OCI-LY3 (cell line): ENCODE measurements around the gene PCMT1.
A peak's percentile ranks its signal among the peaks of the same experiment; 100 is the strongest.

Experiments
- H2AFZ ChIP-seq: fragments of 200-600, 300-600 bp; shearing (Covaris generic); 2 replicates; pipeline ENCODE4 v1.6.0; 2014; ENCODE audit warnings: antibody characterized with exemption, low read depth, low read length
- H3K27ac ChIP-seq: fragments of 200-600, 300-600 bp; sonication (generic); 2 replicates; pipeline ENCODE4 v1.5.1; 2014; ENCODE audit warnings: mild to moderate bottlenecking, low read length, moderate library complexity, mixed read lengths
- H3K27me3 ChIP-seq: fragments of 200-600, 300-600 bp; sonication (generic); 2 replicates; pipeline ENCODE4 v1.6.1; 2014; ENCODE audit warnings: low read depth, low read length, mixed read lengths
- H3K36me3 ChIP-seq: fragments of 200-600, 300-600 bp; sonication (generic); replicated peaks from 2 replicates; pipeline ENCODE3; 2014; ENCODE audit warnings: low read depth, low read length, mixed read lengths
- H3K4me1 ChIP-seq: fragments of 300-600, 200-600 bp; sonication (generic); 2 replicates; pipeline ENCODE4 v1.6.1; 2014; ENCODE audit warnings: low read length, mixed read lengths
- H3K4me2 ChIP-seq: fragments of 200-600, 300-600 bp; sonication (generic); 2 replicates; pipeline ENCODE4 v1.6.1; 2014; ENCODE audit warnings: low read length, mixed read lengths
- H3K4me3 ChIP-seq: fragments of 300-600, 200-600 bp; sonication (generic); 2 replicates; pipeline ENCODE4 v1.5.1; 2014; ENCODE audit warnings: antibody characterized with exemption, mild to moderate bottlenecking, low read length, moderate library complexity
- H3K79me2 ChIP-seq: fragments of 300-600, 200-600 bp; shearing (Covaris generic); 2 replicates; pipeline ENCODE4 v1.6.1; 2014; ENCODE audit warnings: mild to moderate bottlenecking, low read length, mixed read lengths
- H3K9ac ChIP-seq: fragments of 300-600, 200-600 bp; shearing (Covaris generic); 2 replicates; pipeline ENCODE4 v1.6.0; 2014; ENCODE audit warnings: mild to moderate bottlenecking, low read length, moderate library complexity
- H3K9me3 ChIP-seq: fragments of 200-600, 300-600 bp; shearing (Covaris generic); 2 replicates; pipeline ENCODE4 v1.6.1; 2014; ENCODE audit warnings: low read length, mixed read lengths; ENCODE audit not compliant: insufficient read depth
- H4K20me1 ChIP-seq: fragments of 200-600, 300-600 bp; sonication (generic); 2 replicates; pipeline ENCODE4 v1.6.1; 2016; ENCODE audit warnings: low read length, mixed read lengths; ENCODE audit not compliant: insufficient read depth
- CTCF ChIP-seq: fragments of 200-600, 300-600 bp; sonication (generic); IDR thresholded peaks from 2 replicates; pipeline ENCODE4 v1.5.1; 2014; ENCODE audit warnings: antibody characterized with exemption, low read length, low read depth
- EZH2phosphoT487 ChIP-seq: fragments of 200-600 bp; shearing (Covaris generic); IDR thresholded peaks from 2 replicates; pipeline ENCODE4 v1.6.1; 2018; ENCODE audit warnings: antibody characterized with exemption, mixed run types, low read depth

Gene PCMT1

GRCh38 chr6:149723262-149723661, 26.3 kb upstream of the PCMT1 start:
- no peak overlapping the region for H2AFZ ChIP-seq
- H3K36me3 ChIP-seq = peaks cover 4% of the 10 kb centered on the region
- H3K79me2 ChIP-seq = peaks cover 5% of the 10 kb centered on the region
- TF ChIP-seq CTCF (no peak), EZH2phosphoT487 (no peak)
- H3K4me1 ChIP-seq = peaks cover 5% of the 10 kb centered on the region
- no peaks in the 10 kb centered on the region for H3K27me3 ChIP-seq
- no peak overlapping the region for H3K27ac ChIP-seq
- no peaks in the 10 kb centered on the region for H4K20me1 ChIP-seq
- H3K4me3 ChIP-seq = no peak overlapping the region
- H3K4me2 ChIP-seq = no peak overlapping the region
- no peaks in the 10 kb centered on the region for H3K9me3 ChIP-seq
- no peak overlapping the region for H3K9ac ChIP-seq

GRCh38 chr6:149723771-149724417, 25.6 kb upstream of the PCMT1 start:
- TF ChIP-seq CTCF = peak; percentile 56
- no peak for TF ChIP-seq EZH2phosphoT487
- H2AFZ ChIP-seq = no peak overlapping the region
- no peaks in the 10 kb centered on the region for H3K9me3 ChIP-seq
- H3K9ac ChIP-seq = no peak overlapping the region
- H3K4me2 ChIP-seq = no peak overlapping the region
- H3K79me2 ChIP-seq = no peaks in the 10 kb centered on the region
- no peak overlapping the region for H3K27ac ChIP-seq
- H3K4me1 ChIP-seq = no peaks in the 10 kb centered on the region
- no peak overlapping the region for H3K4me3 ChIP-seq
- no peaks in the 10 kb centered on the region for H4K20me1 ChIP-seq
- peaks cover 4% of the 10 kb centered on the region for H3K36me3 ChIP-seq
- no peaks in the 10 kb centered on the region for H3K27me3 ChIP-seq

GRCh38 chr6:149725785-149726184, 23.8 kb upstream of the PCMT1 start:
- Histone ChIP-seq H3K4me3 (no peak overlapping the region), H3K27ac (no peak overlapping the region), H3K4me1 (no peaks in the 10 kb centered on the region), H3K79me2 (no peaks in the 10 kb centered on the region), H3K9me3 (no peaks in the 10 kb centered on the region), H3K27me3 (no peaks in the 10 kb centered on the region), H3K9ac (no peak overlapping the region), H3K4me2 (no peak overlapping the region), H4K20me1 (no peaks in the 10 kb centered on the region), H2AFZ (no peak overlapping the region), H3K36me3 (peaks cover 10% of the 10 kb centered on the region)
- TF ChIP-seq CTCF = no peak
- TF ChIP-seq EZH2phosphoT487 = no peak

- no peak overlapping the region for H2AFZ ChIP-seq
Observed at GRCh38 chr6:149727793-149728498, 21.6 kb upstream of the PCMT1 start.

More at GRCh38 chr6:149727793-149728498, 21.6 kb upstream of the PCMT1 start:
- no peak overlapping the region for H3K27ac ChIP-seq
- H3K4me2 ChIP-seq = no peak overlapping the region
- H3K36me3 ChIP-seq = peaks cover 10% of the 10 kb centered on the region
- no peaks in the 10 kb centered on the region for H3K27me3 ChIP-seq
- H3K9ac ChIP-seq = no peak overlapping the region
- H3K4me3 ChIP-seq = no peak overlapping the region
- no peaks in the 10 kb centered on the region for H3K9me3 ChIP-seq
- no peaks in the 10 kb centered on the region for H4K20me1 ChIP-seq
- no peaks in the 10 kb centered on the region for H3K4me1 ChIP-seq
- TF ChIP-seq EZH2phosphoT487 (no peak), CTCF (no peak)
- no peaks in the 10 kb centered on the region for H3K79me2 ChIP-seq
